Thyroid gland (tissue), 4 donors: ENCODE data around the gene CCDC24.

ENCODE experiments used
- CTCF ChIP-seq, 6 experiments: fragments of 200-600 bp in 3 of 6; fragments of 450-650 bp in 3 of 6; sonication (generic) in 3 of 6; IDR thresholded peaks; one replicate each; pipeline ENCODE4 v1.5.1; 2016 to 2019; ENCODE audit warnings: antibody characterized with exemption in 6 of 6, mild to moderate bottlenecking in 2 of 6, inconsistent platforms in 1 of 6, moderate library complexity in 1 of 6
- POLR2A ChIP-seq, 2 donors: fragments of 450-650 bp; IDR thresholded peaks; one replicate each; pipeline ENCODE4 v1.6.1; 2017; ENCODE audit warnings: antibody characterized with exemption in 2 of 2, mild to moderate bottlenecking in 2 of 2, moderate library complexity in 1 of 2

- TF ChIP-seq POLR2A (IDR thresholded peaks at IDR 0.05): no peak
- no peak for TF ChIP-seq CTCF (IDR thresholded peaks at IDR 0.05)
These were observed 14.5 kb upstream of the CCDC24 start for GRCh38 chr1:43976890-43977289.
